Large intestine (tissue), 3 donors: ENCODE data around the gene LAMA1. TPM values are rescaled to one million over a fixed set of nuclear protein-coding genes. Genes with fewer than 3 reads are reported as not detected.
A peak's percentile ranks its signal among the peaks of the same experiment; 100 is the strongest.

Experiments used
- DNase-seq, 2 donors: peaks; one replicate each; pipeline versions ENCODE4 v3.0.0 to v3.0.0-alpha.2; 2013
- H3K27ac ChIP-seq: one replicate; pipeline ENCODE4 v1.5.1; 2013; ENCODE audit warnings: low read length
- H3K27me3 ChIP-seq: 2 replicates; pipeline ENCODE4 v1.6.1; 2013; ENCODE audit warnings: low read length; ENCODE audit not compliant: control insufficient read depth, insufficient read depth
- H3K36me3 ChIP-seq: 2 replicates; pipeline ENCODE4 v1.6.1; 2013; ENCODE audit warnings: low read length; ENCODE audit not compliant: control insufficient read depth, insufficient read depth
- H3K4me1 ChIP-seq: one replicate; pipeline ENCODE4 v1.6.1; 2013; ENCODE audit warnings: low read length; ENCODE audit not compliant: control insufficient read depth, insufficient read depth
- H3K4me3 ChIP-seq: one replicate; pipeline ENCODE4 v1.5.1; 2013; ENCODE audit warnings: low read length
- H3K9me3 ChIP-seq: one replicate; pipeline ENCODE4 v1.6.1; 2013; ENCODE audit warnings: mild to moderate bottlenecking, low read depth, low read length, moderate library complexity; ENCODE audit not compliant: control insufficient read depth
- WGBS: methylation state at CpG from one replicate; pipeline ENCODE4 v1.1.5; 2013; ENCODE audit warnings: low lambda C conversion rate; ENCODE audit not compliant: insufficient coverage; 5-methylcytosine and 5-hydroxymethylcytosine counted together
- polyA plus RNA-seq: library from polyadenylated mRNA; unstranded; fragments of 120-200 nt; gene quantifications from one replicate; pipeline ENCODE4 v1.2.1, GENCODE V29; 2013

Gene LAMA1
- polyA plus RNA-seq, 1 donor: 2.3 TPM

- peak in 1 of 2 donors; percentile 3 for DNase-seq
- Histone ChIP-seq H3K36me3 (no peaks in the 10 kb centered on the region), H3K4me1 (no peaks in the 10 kb centered on the region), H3K27me3 (no peaks in the 10 kb centered on the region), H3K9me3 (no peaks in the 10 kb centered on the region), H3K27ac (no peak overlapping the region), H3K4me3 (no peak overlapping the region)
- WGBS: no CpG with 5 or more reads among the region's 7 CpGs
Observed at GRCh38 chr18:6994056-6994770, 123.4 kb downstream of the LAMA1 start.

DNA sequence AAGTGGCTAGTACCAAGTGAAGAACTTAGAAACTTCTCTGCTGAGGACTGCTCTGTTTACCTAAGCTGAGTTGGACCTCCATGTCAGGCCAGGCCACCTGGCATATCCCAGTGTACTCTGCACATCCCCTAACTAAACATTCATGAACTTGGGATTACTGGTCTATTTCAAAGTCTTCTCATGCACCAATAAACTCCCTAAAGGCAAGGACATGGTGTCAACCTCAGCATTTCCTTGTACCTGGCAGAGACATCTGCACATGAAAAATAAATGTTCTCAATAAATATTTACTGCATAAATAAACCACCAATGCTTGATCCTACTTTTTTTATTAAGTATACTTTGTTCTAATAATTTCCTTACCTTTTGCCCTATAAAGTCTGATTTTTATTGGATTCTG is 124.8 kb downstream of the LAMA1 start:
- no peak overlapping the region for H3K27ac ChIP-seq
- H3K4me3 ChIP-seq: no peak overlapping the region
- no peak for DNase-seq
- H3K36me3 ChIP-seq: no peaks in the 10 kb centered on the region
- no peaks in the 10 kb centered on the region for H3K9me3 ChIP-seq
- H3K27me3 ChIP-seq: no peaks in the 10 kb centered on the region
- no peaks in the 10 kb centered on the region for H3K4me1 ChIP-seq

DNA sequence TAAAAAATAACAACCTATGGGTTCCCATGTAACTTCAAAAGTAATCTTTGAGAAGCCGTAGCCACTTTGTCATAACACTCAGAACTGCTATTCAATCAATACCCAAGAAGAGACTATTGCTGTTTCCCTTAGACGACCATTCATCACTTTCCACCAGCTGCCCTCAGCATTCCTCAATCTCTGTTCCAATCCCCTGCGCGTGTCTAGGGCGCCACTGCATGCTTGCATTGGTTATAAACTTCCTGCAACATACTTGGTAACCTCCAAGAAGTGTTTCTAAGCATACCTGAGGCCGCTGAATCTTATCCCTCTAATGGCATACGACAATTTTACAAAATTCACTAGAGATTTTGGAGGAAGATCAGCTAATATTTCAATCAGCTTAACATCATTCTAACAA is 134.2 kb downstream of the LAMA1 start:
- Histone ChIP-seq H3K4me1 (no peaks in the 10 kb centered on the region), H3K36me3 (no peaks in the 10 kb centered on the region), H3K9me3 (no peaks in the 10 kb centered on the region), H3K4me3 (no peak overlapping the region), H3K27me3 (no peaks in the 10 kb centered on the region), H3K27ac (no peak overlapping the region)
- DNase-seq: no peak
- 100% methylated on average over 1 of the region's 7 CpGs for WGBS

DNA sequence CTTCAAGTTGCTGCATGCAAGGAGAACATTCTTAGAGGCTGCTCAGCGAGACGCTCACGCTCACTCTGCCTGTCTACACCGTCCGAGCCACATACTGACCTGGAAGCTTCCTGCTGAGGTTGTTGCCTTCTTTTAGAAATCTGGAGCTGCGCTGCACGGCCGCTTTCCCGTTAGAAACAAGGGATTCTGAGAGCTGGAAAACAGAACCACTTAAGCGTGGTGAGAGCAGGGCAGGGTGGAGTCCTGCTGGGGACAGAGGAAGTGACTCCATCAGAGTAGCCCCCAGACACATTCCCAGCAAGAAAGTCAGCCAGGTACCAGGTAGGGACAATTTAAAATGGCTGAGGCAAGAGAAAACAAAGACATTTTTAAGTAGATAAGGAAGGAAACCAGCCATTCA is 135.2 kb downstream of the LAMA1 start:
- DNase-seq: no peak
- no peaks in the 10 kb centered on the region for H3K36me3 ChIP-seq
- H3K9me3 ChIP-seq: no peaks in the 10 kb centered on the region
- H3K4me1 ChIP-seq: no peaks in the 10 kb centered on the region
- no peak overlapping the region for H3K27ac ChIP-seq
- 80% methylated on average over 1 of the region's 10 CpGs for WGBS
- H3K4me3 ChIP-seq: no peak overlapping the region
- no peaks in the 10 kb centered on the region for H3K27me3 ChIP-seq

- no peak overlapping the region for H3K27ac ChIP-seq
- no peaks in the 10 kb centered on the region for H3K4me1 ChIP-seq
- DNase-seq: no peak
- no peaks in the 10 kb centered on the region for H3K27me3 ChIP-seq
- H3K36me3 ChIP-seq: no peaks in the 10 kb centered on the region
- WGBS: no CpG with 5 or more reads among the region's 2 CpGs
- H3K4me3 ChIP-seq: no peak overlapping the region
- H3K9me3 ChIP-seq: no peaks in the 10 kb centered on the region
Observed at GRCh38 chr18:6980363-6980762, 137.2 kb downstream of the LAMA1 start.

GRCh38 chr18:6979954-6980353 is 137.6 kb downstream of the LAMA1 start:
- Histone ChIP-seq H3K36me3 (no peaks in the 10 kb centered on the region), H3K27ac (no peak overlapping the region), H3K9me3 (no peaks in the 10 kb centered on the region), H3K4me3 (no peak overlapping the region), H3K27me3 (no peaks in the 10 kb centered on the region), H3K4me1 (no peaks in the 10 kb centered on the region)
- WGBS: no CpG with 5 or more reads among the region's 3 CpGs
- no peak for DNase-seq

DNA sequence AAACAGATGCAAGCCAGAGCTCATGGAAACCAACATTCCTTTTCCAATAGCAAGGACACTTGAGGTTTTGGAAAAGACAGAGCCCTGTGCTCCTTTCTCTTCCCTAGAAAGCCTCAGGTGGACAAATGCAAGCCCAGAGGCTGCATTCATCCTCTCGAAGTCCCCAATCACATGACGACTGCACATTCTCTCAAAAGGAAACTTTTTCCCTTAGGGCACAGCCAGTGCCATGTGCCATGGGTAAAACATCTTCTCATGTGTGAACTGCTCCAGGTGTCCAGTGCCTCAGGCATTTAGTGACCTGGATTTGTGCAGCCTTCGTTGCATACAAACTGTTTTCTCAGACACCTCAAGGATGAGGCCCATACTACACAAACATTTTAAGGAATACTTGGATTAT is 140.7 kb downstream of the LAMA1 start:
- WGBS: no CpG with 5 or more reads among the region's 3 CpGs

GRCh38 chr18:6975084-6975483 is 142.5 kb downstream of the LAMA1 start:
- WGBS: no CpG with 5 or more reads among the region's 6 CpGs

More for the DNA sequence above, 140.7 kb downstream of the LAMA1 start:
- Histone ChIP-seq H3K4me1 (no peaks in the 10 kb centered on the region), H3K27ac (no peak overlapping the region), H3K9me3 (no peaks in the 10 kb centered on the region), H3K27me3 (no peaks in the 10 kb centered on the region), H3K36me3 (no peaks in the 10 kb centered on the region), H3K4me3 (no peak overlapping the region)
- no peak for DNase-seq

DNA sequence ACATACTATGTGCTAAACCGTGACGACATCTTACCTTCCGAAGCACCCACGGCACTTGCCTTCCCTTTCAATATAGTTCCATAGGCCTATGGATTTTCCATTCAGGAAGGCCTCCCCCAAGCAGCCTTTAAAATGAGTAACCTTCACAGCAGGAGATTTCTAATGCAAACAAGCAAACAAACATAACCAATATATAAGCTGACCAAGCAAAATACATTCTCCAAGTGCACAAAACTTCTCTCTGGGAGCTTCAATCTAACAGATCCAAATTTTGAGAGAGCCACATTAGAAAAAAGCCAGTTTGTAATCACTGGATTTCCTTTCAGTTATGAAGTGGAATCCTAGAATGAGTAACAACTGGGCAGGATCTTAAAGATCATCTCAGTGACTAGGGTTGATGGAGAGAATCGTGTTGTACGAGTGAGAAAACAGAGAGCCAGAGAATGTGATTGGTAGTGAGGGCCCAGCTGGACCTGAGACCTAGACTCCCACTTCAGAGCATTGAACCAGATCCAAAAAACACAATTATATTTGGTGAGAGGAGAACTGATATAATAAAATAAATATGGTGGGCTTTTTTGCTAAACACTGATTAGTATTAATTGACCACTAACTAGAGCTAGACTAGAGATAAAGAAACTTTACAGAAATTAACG is 145.6 kb downstream of the LAMA1 start:
- 100% methylated on average over 1 of the region's 7 CpGs for WGBS
- Histone ChIP-seq H3K4me1 (no peaks in the 10 kb centered on the region), H3K9me3 (no peaks in the 10 kb centered on the region), H3K4me3 (no peak overlapping the region), H3K27me3 (no peaks in the 10 kb centered on the region), H3K36me3 (no peaks in the 10 kb centered on the region), H3K27ac (no peak overlapping the region)
- DNase-seq: no peak

More at GRCh38 chr18:6975084-6975483, 142.5 kb downstream of the LAMA1 start:
- Histone ChIP-seq H3K36me3 (no peaks in the 10 kb centered on the region), H3K4me1 (no peaks in the 10 kb centered on the region), H3K4me3 (no peak overlapping the region), H3K9me3 (no peaks in the 10 kb centered on the region), H3K27me3 (no peaks in the 10 kb centered on the region), H3K27ac (no peak overlapping the region)
- DNase-seq: no peak

DNA sequence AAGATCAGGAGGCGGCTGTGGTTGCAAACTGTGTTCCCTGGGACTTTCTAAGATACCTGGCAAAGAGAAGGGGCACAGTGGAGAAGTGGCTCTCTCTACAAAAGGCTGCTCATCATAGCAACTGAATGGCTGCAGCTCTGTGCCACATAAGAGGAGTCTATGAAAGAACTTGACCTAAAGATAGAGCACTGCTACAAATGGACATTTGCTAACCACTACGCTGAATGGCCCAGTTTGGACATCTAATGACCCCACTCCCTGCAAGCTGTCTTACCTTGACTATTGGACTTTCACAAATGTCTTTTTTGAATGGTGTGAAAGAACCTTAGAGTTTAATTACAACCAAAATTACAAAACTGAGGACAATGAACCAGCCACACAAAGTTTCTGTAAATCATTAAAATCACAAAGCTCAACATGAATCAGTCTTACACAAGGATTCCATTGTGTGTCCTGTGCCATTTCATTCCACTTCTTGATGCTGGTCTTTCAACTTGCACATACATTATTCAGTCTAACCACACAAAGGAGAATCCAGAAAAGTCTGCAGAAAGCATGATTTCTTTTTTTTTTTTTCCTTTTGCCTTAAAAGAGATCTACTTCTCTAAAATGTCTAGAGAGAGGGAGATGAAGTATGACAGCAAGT is 154.0 kb downstream of the LAMA1 start:
- H3K36me3 ChIP-seq: no peaks in the 10 kb centered on the region
- no peak for DNase-seq
- H3K27me3 ChIP-seq: no peaks in the 10 kb centered on the region
- H3K4me3 ChIP-seq: no peak overlapping the region
- WGBS: no CpG with 5 or more reads among the region's 2 CpGs
- H3K27ac ChIP-seq: no peak overlapping the region
- H3K4me1 ChIP-seq: no peaks in the 10 kb centered on the region
- no peaks in the 10 kb centered on the region for H3K9me3 ChIP-seq
